SK-N-MC (cell line): ENCODE data around the gene LRRC17.

Source experiments
- EZH2 ChIP-seq: fragments of 200-600 bp; sonication (generic); IDR thresholded peaks from one replicate; pipeline ENCODE4 v1.6.1; 2017; ENCODE audit warnings: antibody characterized with exemption
- POLR2AphosphoS5 ChIP-seq: IDR thresholded peaks from 2 replicates; pipeline ENCODE4 v1.6.1; 2012; ENCODE audit warnings: mild to moderate bottlenecking, low read depth, low read length, borderline replicate concordance

GRCh38 chr7:102927312-102927933, 14.6 kb downstream of the LRRC17 start:
- TF ChIP-seq EZH2: no peak
- TF ChIP-seq POLR2AphosphoS5: no peak
